Stimulated activated CD4-positive, alpha-beta T cell treated with anti-CD3 and anti-CD28 coated beads, Interleukin-1b, Interleukin-23, amount 100 ng/mL, for 4 hours (primary cell): Measurements from ENCODE around the gene TMEM147.
A peak's percentile ranks its signal among the peaks of the same experiment; 100 is the strongest.

Experiments used
- DNase-seq, 2 donors: peaks; one replicate each; pipeline ENCODE4 v3.0.0-alpha.2; 2020; ENCODE audit warnings: low read depth in 2 of 2

TMEM147 gene

DNA sequence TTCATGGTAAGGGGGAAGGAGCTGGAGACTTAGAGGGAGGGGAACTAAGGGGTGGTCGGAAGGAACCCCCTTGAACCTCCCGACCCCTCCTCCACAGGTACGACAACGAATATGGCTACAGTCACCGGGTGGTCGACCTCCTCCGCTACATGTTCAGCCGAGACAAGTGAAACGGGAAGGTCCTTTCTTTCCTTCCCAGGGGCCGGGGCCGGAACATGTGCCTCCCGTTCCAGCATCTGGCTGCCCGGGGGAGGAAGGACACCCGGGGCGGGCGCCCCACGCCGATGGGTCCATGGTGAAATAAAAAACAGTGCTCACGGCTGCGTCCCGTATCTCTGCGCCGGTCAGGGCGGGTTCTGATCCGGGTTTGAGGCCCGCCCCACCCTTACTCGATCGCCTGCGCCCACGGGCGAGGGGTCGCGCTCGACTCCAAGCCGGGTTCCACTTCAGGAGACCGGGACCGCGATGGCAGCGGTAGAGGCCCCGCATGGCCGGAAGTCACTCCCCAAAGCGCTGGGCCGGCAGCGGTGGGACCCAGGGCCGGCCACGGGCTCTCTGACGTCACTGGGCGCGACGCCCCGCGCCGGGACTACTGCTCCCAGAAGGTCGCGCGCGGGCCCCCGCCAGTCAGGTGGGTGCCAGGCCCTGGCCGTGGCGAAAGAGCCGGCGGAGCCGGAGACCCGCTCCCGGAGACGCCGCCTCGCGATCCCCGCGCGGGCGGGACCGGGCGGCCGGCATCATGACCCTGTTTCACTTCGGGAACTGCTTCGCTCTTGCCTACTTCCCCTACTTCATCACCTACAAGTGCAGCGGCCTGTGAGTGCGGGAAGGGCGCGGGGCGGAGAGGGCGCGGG lies at the start of gene TMEM147:
TSS of gene TMEM147 (plus strand) at position 626 of the 854 bp plus-strand sequence. CDS start at position 740, 114 bp downstream.
- DNase-seq: peak; percentile 66 to 85

DNA sequence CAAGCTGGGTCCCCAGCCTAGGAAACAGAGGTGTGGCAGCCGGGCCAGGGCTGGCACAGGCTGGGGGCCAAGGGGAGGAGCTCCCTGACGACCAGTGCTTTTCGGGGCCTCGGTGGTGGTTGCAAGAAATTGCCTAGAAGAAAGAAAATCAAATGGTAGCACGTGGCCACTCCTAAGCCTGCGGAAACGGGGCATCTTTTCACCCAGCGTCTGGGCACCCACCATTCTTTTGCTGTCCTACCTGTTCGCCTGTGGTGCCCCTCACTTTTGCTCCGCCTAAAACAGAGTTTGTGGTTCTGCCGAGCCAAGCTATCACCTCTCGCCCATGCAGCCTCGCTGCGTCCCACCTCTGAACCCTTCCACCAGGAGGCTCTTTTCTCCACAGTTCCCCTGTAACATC lies 48.0 kb upstream of the TMEM147 start:
- DNase-seq: no peak

GRCh38 chr19:35498220-35498619 lies 47.2 kb upstream of the TMEM147 start:
- no peak for DNase-seq

- no peak for DNase-seq
These were observed 46.4 kb upstream of the TMEM147 start for GRCh38 chr19:35498984-35499527.

GRCh38 chr19:35500611-35501010 lies 44.8 kb upstream of the TMEM147 start:
- DNase-seq: no peak

DNA sequence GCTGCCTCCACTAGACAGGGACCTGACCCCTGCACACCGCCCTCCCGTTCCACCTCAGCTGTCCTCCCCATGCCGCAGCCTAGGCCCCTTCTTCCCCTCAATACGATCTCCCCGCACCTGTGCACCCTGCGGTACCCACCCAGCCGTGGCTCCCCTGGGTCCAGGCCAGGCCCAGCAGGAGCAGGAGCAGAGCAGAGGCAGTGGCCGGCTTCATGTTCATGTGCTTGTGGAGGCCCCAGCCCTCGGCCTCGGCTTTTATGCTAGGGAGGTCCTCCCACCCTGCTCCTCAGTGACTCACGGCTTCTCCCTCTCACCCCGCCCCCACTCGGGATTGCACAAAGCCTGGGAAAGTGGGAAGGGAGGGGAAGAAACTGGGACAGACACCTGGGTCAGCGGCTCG lies 43.7 kb upstream of the TMEM147 start:
- DNase-seq: no peak

GRCh38 chr19:35502751-35503150 lies 42.7 kb upstream of the TMEM147 start:
- no peak for DNase-seq

DNA sequence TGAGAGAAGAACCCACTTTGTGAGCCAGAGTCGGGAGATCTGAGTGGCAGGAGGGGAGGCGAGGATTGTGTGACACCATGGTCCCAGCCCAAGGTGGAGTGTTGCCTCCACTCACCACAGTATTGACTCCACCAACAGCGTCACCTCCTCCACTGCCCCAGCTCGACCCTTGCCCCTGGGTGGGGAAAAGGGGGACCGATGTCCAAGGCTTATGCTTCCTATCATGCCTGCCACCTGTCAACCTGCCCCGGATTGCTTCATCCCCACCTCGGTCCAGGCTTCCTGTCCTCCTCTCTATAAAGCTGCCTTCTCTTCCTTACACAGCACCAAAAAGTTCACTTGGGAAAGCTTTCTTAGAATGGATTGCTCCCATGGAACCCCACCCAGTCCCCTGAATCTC lies 39.4 kb upstream of the TMEM147 start:
- DNase-seq: no peak

- no peak for DNase-seq
These were observed 37.9 kb upstream of the TMEM147 start for GRCh38 chr19:35507561-35507960.

GRCh38 chr19:35508129-35508528 lies 37.3 kb upstream of the TMEM147 start:
- DNase-seq: no peak

GRCh38 chr19:35509018-35509652 lies 36.3 kb upstream of the TMEM147 start:
- DNase-seq: peak; percentile 15

GRCh38 chr19:35509861-35510625 lies 35.4 kb upstream of the TMEM147 start:
- peak; percentile 63 to 74 for DNase-seq

GRCh38 chr19:35510626-35510964 lies 34.8 kb upstream of the TMEM147 start:
- no peak for DNase-seq

- no peak for DNase-seq
These were observed 34.1 kb upstream of the TMEM147 start for GRCh38 chr19:35511337-35511736.

- no peak for DNase-seq
These were observed 32.4 kb upstream of the TMEM147 start for GRCh38 chr19:35512831-35513627.

GRCh38 chr19:35513628-35514281 lies 31.7 kb upstream of the TMEM147 start, which contains the start of gene DMKN:
DMKN (minus strand) TSS chr19:35513649; CDS start chr19:35513475, 174 bp downstream.
- DNase-seq: no peak

DNA sequence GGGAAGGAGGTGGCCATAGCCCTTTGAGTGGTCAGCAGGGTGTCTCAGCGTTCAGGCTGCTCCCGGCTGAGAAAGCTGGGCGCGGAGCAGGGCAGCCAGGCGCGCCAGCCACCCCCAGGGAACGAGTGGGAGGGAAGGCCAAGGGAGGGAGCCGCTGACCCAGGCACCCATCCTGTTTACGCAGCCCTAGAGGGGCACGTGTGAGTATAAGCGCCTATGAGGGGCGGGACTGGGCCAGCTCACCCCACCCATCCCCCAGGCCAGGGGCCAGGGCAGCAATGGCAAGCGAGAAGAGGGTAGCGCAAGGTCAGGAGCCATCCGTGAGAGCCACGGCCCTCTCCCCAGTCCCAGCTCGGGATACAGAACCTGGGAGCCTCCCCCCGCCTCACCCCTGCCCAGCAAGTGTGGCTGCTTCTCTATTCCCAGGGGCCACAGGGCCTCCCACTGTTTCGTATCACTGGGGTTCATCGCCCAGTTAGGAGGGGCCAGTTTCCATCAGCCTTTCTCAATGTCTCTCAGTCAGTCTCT lies 31.1 kb upstream of the TMEM147 start:
- no peak for DNase-seq

DNA sequence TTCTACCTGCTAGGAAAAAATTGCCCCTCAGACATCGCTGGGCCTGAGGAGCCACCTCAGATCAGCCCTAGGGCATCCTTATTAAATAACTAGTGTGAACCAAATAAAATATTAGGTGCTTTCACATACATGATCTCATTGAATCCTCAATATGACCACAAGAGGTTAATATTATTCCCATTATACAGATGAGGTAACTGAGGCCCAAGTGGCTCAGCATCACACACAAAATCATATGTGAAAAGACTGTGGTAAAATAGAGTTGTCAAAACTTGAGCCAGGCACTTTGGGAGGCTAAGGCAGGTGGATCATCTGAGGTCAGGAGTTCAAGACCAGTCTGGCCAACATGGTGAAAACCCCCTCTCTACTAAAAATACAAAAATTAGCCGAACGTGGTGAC lies 29.1 kb upstream of the TMEM147 start:
- DNase-seq: no peak

DNA sequence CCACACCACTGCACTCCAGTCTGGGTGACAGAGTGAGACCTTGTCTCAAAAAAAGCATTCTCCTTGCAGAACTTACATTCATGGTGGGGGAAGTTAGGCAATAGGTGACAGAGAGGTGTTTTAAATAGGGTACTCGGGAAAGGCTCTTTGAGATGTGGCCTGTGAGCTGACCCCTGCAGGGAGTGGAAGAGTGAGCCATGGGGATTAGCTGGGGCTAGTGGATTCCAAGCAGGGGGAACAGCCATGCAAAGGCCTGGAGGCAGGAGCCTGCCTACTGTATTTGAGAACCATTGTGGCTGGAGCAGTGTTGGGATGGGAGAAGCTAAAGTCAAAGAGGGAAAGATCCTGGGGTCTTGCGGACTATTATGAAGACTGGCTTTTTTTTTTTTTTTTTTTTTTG lies 28.1 kb upstream of the TMEM147 start:
- no peak for DNase-seq

DNA sequence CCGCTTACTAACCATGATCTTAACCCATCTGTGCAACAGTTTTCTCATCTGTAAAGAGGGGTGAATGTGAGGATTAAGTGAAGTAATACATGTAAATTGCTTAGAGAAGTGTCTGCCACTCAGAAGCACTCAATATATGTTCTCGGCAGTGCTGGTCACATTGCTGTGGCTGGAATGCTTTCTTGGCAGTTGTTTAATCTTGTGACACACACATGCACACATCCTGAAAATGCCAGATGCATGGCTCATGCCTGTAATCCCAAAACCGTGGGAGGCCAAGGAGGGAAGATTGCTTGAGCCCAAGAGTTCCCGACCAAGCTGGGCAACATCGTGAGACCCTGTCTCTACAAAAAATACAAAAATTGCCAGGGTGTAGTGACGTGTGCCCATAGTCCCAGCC lies 27.1 kb upstream of the TMEM147 start:
- DNase-seq: no peak

- DNase-seq: no peak
These were observed 26.1 kb upstream of the TMEM147 start for GRCh38 chr19:35519291-35519690.
